ENCODE results near the gene ZBTB7C. TPM values are rescaled to one million over a fixed set of nuclear protein-coding genes. Genes with fewer than 3 reads are reported as not detected.

The ZBTB7C gene
- total and polyA plus RNA-seq, 2 donors (not counting 1 experiment from before 2014, with no cell fraction given), result not detected

DNA sequence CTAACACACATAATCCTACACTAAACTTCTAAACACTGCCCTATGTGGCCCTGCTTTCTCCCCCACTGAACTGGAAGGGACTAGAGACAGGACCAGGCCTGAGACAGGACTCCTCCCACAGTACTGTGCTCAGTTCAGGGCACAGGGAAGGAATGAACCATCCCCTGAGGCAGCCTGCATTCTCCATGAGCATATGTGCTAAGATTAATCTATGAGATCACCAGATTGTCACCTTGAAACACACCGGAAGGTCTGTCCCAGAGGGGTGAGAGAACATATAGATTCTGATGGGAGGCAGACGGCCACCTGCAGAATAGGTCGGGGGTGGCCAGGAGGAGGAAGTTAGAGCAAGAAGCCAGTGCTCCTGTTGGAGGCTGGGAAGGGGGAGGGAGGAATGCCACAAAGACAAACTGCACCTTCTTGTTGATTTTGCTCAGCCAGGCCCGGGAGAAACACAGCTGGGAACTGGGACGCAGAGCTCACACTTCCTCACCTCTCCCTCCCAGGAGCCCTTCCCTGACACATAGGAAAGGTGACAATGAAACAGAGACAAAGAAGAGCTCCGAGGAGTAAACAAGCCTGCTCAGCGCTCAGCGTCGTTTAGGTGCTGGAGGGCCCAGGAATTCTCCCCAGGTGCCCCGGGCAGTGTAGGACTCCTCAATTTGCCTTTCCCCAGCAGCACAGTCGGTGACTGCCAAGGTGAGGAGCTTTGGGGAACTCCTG is 52.1 kb downstream of the ZBTB7C start:
- Histone ChIP-seq H4K20me1 (ENCODE audit: control insufficient read depth, insufficient read depth, low read length, poor library complexity, severe bottlenecking) (no peaks in the 10 kb centered on the region), H2AFZ (ENCODE audit: insufficient read depth, low read depth, low read length, poor library complexity, severe bottlenecking) (no peak overlapping the region), H3K27me3 (replicated peaks in 1 of 4; ENCODE audit: control extremely low read depth in 1 of 4, control insufficient read depth in 3 of 4, insufficient read depth in 4 of 4, low read length in 3 of 4) (peaks cover 0 to 2% (median 0%) of the 10 kb centered on the region in 4 experiments), H3K4me2 (replicated peaks; ENCODE audit: low read depth, low read length, poor library complexity, severe bottlenecking) (no peak overlapping the region), H3K4me1 (ENCODE audit: control insufficient read depth in 2 of 2, insufficient read depth in 2 of 2, low read length in 2 of 2) (no peaks in the 10 kb centered on the region), H3K9ac (ENCODE audit: low read length) (no peak overlapping the region), H3K27ac (ENCODE audit: low read length in 2 of 2) (no peak overlapping the region), H3K4me3 (ENCODE audit: control extremely low read depth in 1 of 5, extremely low read depth in 1 of 5, insufficient read depth in 1 of 5, low read depth in 2 of 5, low read length in 4 of 5) (no peak overlapping the region), H3K36me3 (replicated peaks in 1 of 2; ENCODE audit: control extremely low read depth in 1 of 2, control insufficient read depth in 1 of 2, extremely low read depth in 1 of 2, insufficient read depth in 2 of 2, low read length in 1 of 2) (no peaks in the 10 kb centered on the region), H3K9me3 (ENCODE audit: control extremely low read depth in 1 of 3, control insufficient read depth in 2 of 3, insufficient read depth in 1 of 3, low read length in 2 of 3) (no peaks in the 10 kb centered on the region), H3K79me2 (ENCODE audit: control insufficient read depth, insufficient read depth, low read length) (no peaks in the 10 kb centered on the region)
- intact Hi-C loops (cut with micrococcal nuclease), result no loop called here
- Mint-ChIP-seq H3K9me3 (ENCODE audit: insufficient read depth) (no peaks in the 10 kb centered on the region), H3K4me3 (no peak overlapping the region), H3K4me1 (no peaks in the 10 kb centered on the region), H3K27me3 (peaks cover 18% of the 10 kb centered on the region), H3K27ac (no peak overlapping the region)
- ChIA-PET POLR2A (no interaction called here), CTCF (no interaction called here)
- ATAC-seq (ENCODE audit: low read depth) (no peak), DNase-seq (no peak)
- WGBS (ENCODE audit: insufficient coverage), result 59% methylated on average over 11 of the region's 11 CpGs
- no peak for TF ChIP-seq EZH2 (IDR thresholded peaks at IDR 0.05; ENCODE audit: borderline replicate concordance, insufficient read depth, low read depth, low read length, poor library complexity, severe bottlenecking)
- TF ChIP-seq, protein P1, sequence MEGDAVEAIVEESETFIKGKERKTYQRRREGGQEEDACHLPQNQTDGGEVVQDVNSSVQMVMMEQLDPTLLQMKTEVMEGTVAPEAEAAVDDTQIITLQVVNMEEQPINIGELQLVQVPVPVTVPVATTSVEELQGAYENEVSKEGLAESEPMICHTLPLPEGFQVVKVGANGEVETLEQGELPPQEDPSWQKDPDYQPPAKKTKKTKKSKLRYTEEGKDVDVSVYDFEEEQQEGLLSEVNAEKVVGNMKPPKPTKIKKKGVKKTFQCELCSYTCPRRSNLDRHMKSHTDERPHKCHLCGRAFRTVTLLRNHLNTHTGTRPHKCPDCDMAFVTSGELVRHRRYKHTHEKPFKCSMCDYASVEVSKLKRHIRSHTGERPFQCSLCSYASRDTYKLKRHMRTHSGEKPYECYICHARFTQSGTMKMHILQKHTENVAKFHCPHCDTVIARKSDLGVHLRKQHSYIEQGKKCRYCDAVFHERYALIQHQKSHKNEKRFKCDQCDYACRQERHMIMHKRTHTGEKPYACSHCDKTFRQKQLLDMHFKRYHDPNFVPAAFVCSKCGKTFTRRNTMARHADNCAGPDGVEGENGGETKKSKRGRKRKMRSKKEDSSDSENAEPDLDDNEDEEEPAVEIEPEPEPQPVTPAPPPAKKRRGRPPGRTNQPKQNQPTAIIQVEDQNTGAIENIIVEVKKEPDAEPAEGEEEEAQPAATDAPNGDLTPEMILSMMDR (IDR thresholded peaks at IDR 0.05), result no peak

DNA sequence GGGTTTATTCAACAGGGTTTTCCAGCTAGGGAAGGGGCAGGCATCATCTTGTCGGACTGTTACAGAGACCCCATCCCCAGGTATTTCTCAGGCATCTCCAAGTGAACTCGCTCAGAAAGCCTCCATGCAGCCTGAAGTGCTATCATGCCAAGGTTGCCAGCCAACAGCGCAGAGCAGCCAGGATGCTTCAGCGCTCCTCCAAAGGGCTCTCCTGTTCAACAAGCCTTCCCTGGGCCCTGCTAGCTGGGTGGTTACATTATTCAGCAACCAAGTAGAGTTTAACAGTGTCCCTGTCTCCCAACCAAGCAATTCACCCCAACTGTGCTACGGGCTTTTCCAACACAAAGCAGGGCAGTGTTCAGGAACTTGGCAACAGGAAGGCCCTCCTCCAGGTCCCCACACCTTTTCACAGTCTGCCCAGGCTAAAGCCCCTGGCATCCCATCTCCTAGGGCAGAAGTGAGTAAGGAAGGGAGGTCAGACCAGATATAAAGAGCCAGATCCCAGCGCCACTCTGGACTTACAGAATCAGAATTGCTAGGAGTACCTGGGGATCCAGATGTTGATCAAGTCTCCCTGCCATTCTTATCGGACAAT is 52.9 kb downstream of the ZBTB7C start:
- no peak overlapping the region for H3K4me3 ChIP-seq (ENCODE audit: control extremely low read depth in 1 of 5, extremely low read depth in 1 of 5, insufficient read depth in 1 of 5, low read depth in 2 of 5, low read length in 4 of 5)
- no peaks in the 10 kb centered on the region for H4K20me1 ChIP-seq (ENCODE audit: control insufficient read depth, insufficient read depth, low read length, poor library complexity, severe bottlenecking)
- no peak overlapping the region for H2AFZ ChIP-seq (ENCODE audit: insufficient read depth, low read depth, low read length, poor library complexity, severe bottlenecking)
- intact Hi-C loops (cut with micrococcal nuclease), result no loop called here
- H3K4me2 ChIP-seq (replicated peaks; ENCODE audit: low read depth, low read length, poor library complexity, severe bottlenecking), result no peak overlapping the region
- TF ChIP-seq, protein P1 (IDR thresholded peaks at IDR 0.05), result no peak
- TF ChIP-seq EZH2 (IDR thresholded peaks at IDR 0.05; ENCODE audit: borderline replicate concordance, insufficient read depth, low read depth, low read length, poor library complexity, severe bottlenecking), result no peak
- no peak for DNase-seq
- no peak overlapping the region for H3K27ac ChIP-seq (ENCODE audit: low read length in 2 of 2)
- POLR2A ChIA-PET, result no interaction called here
- Mint-ChIP-seq H3K4me1 (no peaks in the 10 kb centered on the region), H3K9me3 (ENCODE audit: insufficient read depth) (no peaks in the 10 kb centered on the region), H3K27me3 (peaks cover 18% of the 10 kb centered on the region), H3K4me3 (no peak overlapping the region), H3K27ac (no peak overlapping the region)
- H3K9ac ChIP-seq (ENCODE audit: low read length), result no peak overlapping the region
- WGBS (ENCODE audit: insufficient coverage), result 87% methylated on average over 7 of the region's 7 CpGs
- no peaks in the 10 kb centered on the region for H3K4me1 ChIP-seq (ENCODE audit: control insufficient read depth in 2 of 2, insufficient read depth in 2 of 2, low read length in 2 of 2)
- peaks cover 0 to 2% (median 0%) of the 10 kb centered on the region in 4 experiments for H3K27me3 ChIP-seq (replicated peaks in 1 of 4; ENCODE audit: control extremely low read depth in 1 of 4, control insufficient read depth in 3 of 4, insufficient read depth in 4 of 4, low read length in 3 of 4)
- no peaks in the 10 kb centered on the region for H3K79me2 ChIP-seq (ENCODE audit: control insufficient read depth, insufficient read depth, low read length)
- CTCF ChIA-PET, result no interaction called here
- no peaks in the 10 kb centered on the region for H3K36me3 ChIP-seq (replicated peaks in 1 of 2; ENCODE audit: control extremely low read depth in 1 of 2, control insufficient read depth in 1 of 2, extremely low read depth in 1 of 2, insufficient read depth in 2 of 2, low read length in 1 of 2)
- no peak for ATAC-seq (ENCODE audit: low read depth)
- no peaks in the 10 kb centered on the region for H3K9me3 ChIP-seq (ENCODE audit: control extremely low read depth in 1 of 3, control insufficient read depth in 2 of 3, insufficient read depth in 1 of 3, low read length in 2 of 3)

Data from B cell (primary cell).